Trophoblast cell (in vitro differentiated cells and primary cell): ENCODE results near the gene PAK4.

Source experiments
- DNase-seq, 2 donors: peaks; one replicate each; pipeline ENCODE4 v3.0.0-alpha.2; 2016
- H2AFZ ChIP-seq: 2 replicates; pipeline ENCODE4 v1.6.1; 2013; ENCODE audit warnings: low read length, moderate library complexity, mild to moderate bottlenecking; ENCODE audit not compliant: insufficient read depth, poor library complexity
- H2AK5ac ChIP-seq: 2 replicates; pipeline ENCODE4 v1.6.1; 2013; ENCODE audit warnings: mild to moderate bottlenecking, low read length
- H2BK120ac ChIP-seq: 2 replicates; pipeline ENCODE4 v1.6.1; 2013; ENCODE audit warnings: low read length, mild to moderate bottlenecking, moderate library complexity; ENCODE audit not compliant: insufficient read depth, poor library complexity
- H2BK12ac ChIP-seq: 2 replicates; pipeline ENCODE4 v1.6.1; 2013; ENCODE audit warnings: mild to moderate bottlenecking, low read length, moderate library complexity
- H2BK5ac ChIP-seq: 2 replicates; pipeline ENCODE4 v1.6.1; 2013; ENCODE audit warnings: low read length, low read depth, moderate library complexity, mild to moderate bottlenecking; ENCODE audit not compliant: poor library complexity
- H3K14ac ChIP-seq: 2 replicates; pipeline ENCODE4 v1.6.1; 2013; ENCODE audit warnings: mild to moderate bottlenecking, low read length
- H3K18ac ChIP-seq: 2 replicates; pipeline ENCODE4 v1.6.1; 2013; ENCODE audit warnings: mild to moderate bottlenecking, low read length
- H3K23ac ChIP-seq: 2 replicates; pipeline ENCODE4 v1.6.1; 2013; ENCODE audit warnings: low read length
- H3K27ac ChIP-seq: 2 replicates; pipeline ENCODE4 v1.5.1; 2013; ENCODE audit warnings: low read depth, mild to moderate bottlenecking, inconsistent platforms, low read length, moderate library complexity
- H3K27me3 ChIP-seq: 2 replicates; pipeline ENCODE4 v1.6.1; 2013; ENCODE audit warnings: inconsistent platforms, mild to moderate bottlenecking, low read length, moderate library complexity; ENCODE audit not compliant: insufficient read depth
- H3K36me3 ChIP-seq, 2 experiments: 1 replicate in 1 of 2; 2 replicates in 1 of 2; pipeline ENCODE4 v1.6.1; 2013; ENCODE audit warnings: low read length in 2 of 2, mild to moderate bottlenecking in 2 of 2, moderate library complexity in 1 of 2; ENCODE audit not compliant: insufficient read depth in 2 of 2, control insufficient read depth in 1 of 2
- H3K4ac ChIP-seq: 2 replicates; pipeline ENCODE4 v1.6.1; 2013; ENCODE audit warnings: low read depth, mild to moderate bottlenecking, low read length, moderate library complexity
- H3K4me1 ChIP-seq, 2 experiments: 1 replicate in 1 of 2; 2 replicates in 1 of 2; pipeline ENCODE4 v1.6.1; 2013; ENCODE audit warnings: low read length in 2 of 2, mild to moderate bottlenecking in 2 of 2, moderate library complexity in 1 of 2; ENCODE audit not compliant: insufficient read depth in 2 of 2, control insufficient read depth in 1 of 2
- H3K4me2 ChIP-seq: 2 replicates; pipeline ENCODE4 v1.6.1; 2013; ENCODE audit warnings: inconsistent platforms, mild to moderate bottlenecking, low read length, moderate library complexity
- H3K4me3 ChIP-seq: 2 replicates; pipeline ENCODE4 v1.5.1; 2013; ENCODE audit warnings: mild to moderate bottlenecking, low read depth, low read length, inconsistent platforms
- H3K79me1 ChIP-seq: one replicate; pipeline ENCODE4 v1.6.1; 2013; ENCODE audit warnings: low read length
- H3K79me2 ChIP-seq: 2 replicates; pipeline ENCODE4 v1.6.1; 2013; ENCODE audit warnings: low read length, mild to moderate bottlenecking; ENCODE audit not compliant: control insufficient read depth, insufficient read depth, poor library complexity
- H3K9ac ChIP-seq: 2 replicates; pipeline ENCODE4 v1.6.1; 2013; ENCODE audit warnings: mild to moderate bottlenecking, low read length
- H3K9me3 ChIP-seq: 2 replicates; pipeline ENCODE4 v1.6.1; 2013; ENCODE audit warnings: low read depth, mild to moderate bottlenecking, control low read depth, inconsistent platforms, low read length; ENCODE audit not compliant: insufficient read depth
- H4K12ac ChIP-seq: 2 replicates; pipeline ENCODE4 v1.6.1; 2013; ENCODE audit warnings: low read depth, mild to moderate bottlenecking, low read length, moderate library complexity
- H4K8ac ChIP-seq: 2 replicates; pipeline ENCODE4 v1.6.1; 2013; ENCODE audit warnings: low read depth, mild to moderate bottlenecking, low read length, moderate library complexity
- H4K91ac ChIP-seq: one replicate; pipeline ENCODE4 v1.6.1; 2013; ENCODE audit warnings: low read depth, mild to moderate bottlenecking, low read length, moderate library complexity
- WGBS: extraction: QIAGEN DNeasy Blood & Tissue Kit; methylation state at CpG from one replicate; pipeline ENCODE4 v1.1.7; 2013; ENCODE audit warnings: missing lambda C conversion rate; ENCODE audit not compliant: insufficient read length, insufficient coverage; ENCODE audit errors: extremely low coverage; 5-methylcytosine and 5-hydroxymethylcytosine counted together

Gene PAK4

GRCh38 chr19:39193803-39194202, 68.2 kb downstream of the PAK4 start:
- Histone ChIP-seq H4K8ac (no peak overlapping the region), H3K79me2 (no peaks in the 10 kb centered on the region), H3K4me3 (no peak overlapping the region), H3K9me3 (peaks cover 3% of the 10 kb centered on the region), H2AFZ (no peak overlapping the region), H2AK5ac (no peak overlapping the region), H3K4me1 (peaks cover 5 to 6% of the 10 kb centered on the region in 2 experiments), H2BK5ac (no peak overlapping the region), H4K12ac (no peak overlapping the region), H3K4ac (no peak overlapping the region), H3K23ac (no peak overlapping the region), H3K18ac (no peak overlapping the region), H3K27me3 (peaks cover 11% of the 10 kb centered on the region), H3K27ac (no peak overlapping the region), H2BK120ac (no peak overlapping the region), H3K4me2 (no peak overlapping the region), H3K36me3 (no peaks in the 10 kb centered on the region), H3K9ac (no peak overlapping the region), H3K79me1 (no peaks in the 10 kb centered on the region), H2BK12ac (no peak overlapping the region), H4K91ac (no peak overlapping the region), H3K14ac (peak overlapping the region; percentile 12)
- no peak for DNase-seq
- WGBS: no CpG with 5 or more reads among the region's 8 CpGs

GRCh38 chr19:39194832-39195542, 69.4 kb downstream of the PAK4 start:
- no peak for DNase-seq
- Histone ChIP-seq H4K12ac (no peak overlapping the region), H3K27ac (no peak overlapping the region), H2AFZ (no peak overlapping the region), H2BK12ac (no peak overlapping the region), H2BK120ac (no peak overlapping the region), H2AK5ac (no peak overlapping the region), H3K23ac (no peak overlapping the region), H4K91ac (no peak overlapping the region), H2BK5ac (no peak overlapping the region), H3K27me3 (peaks cover 11% of the 10 kb centered on the region), H3K4me3 (no peak overlapping the region), H3K18ac (no peak overlapping the region), H3K79me2 (no peaks in the 10 kb centered on the region), H3K4me1 (peaks cover 5 to 6% of the 10 kb centered on the region in 2 experiments), H3K36me3 (no peaks in the 10 kb centered on the region), H3K4me2 (no peak overlapping the region), H3K14ac (no peak overlapping the region), H3K4ac (no peak overlapping the region), H3K9ac (no peak overlapping the region), H3K79me1 (no peaks in the 10 kb centered on the region), H4K8ac (no peak overlapping the region), H3K9me3 (peaks cover 3% of the 10 kb centered on the region)
- WGBS: no CpG with 5 or more reads among the region's 9 CpGs

GRCh38 chr19:39195755-39196154, 70.2 kb downstream of the PAK4 start:
- Histone ChIP-seq H4K91ac (no peak overlapping the region), H3K18ac (no peak overlapping the region), H3K14ac (no peak overlapping the region), H3K36me3 (no peaks in the 10 kb centered on the region), H4K12ac (no peak overlapping the region), H3K9ac (no peak overlapping the region), H2BK5ac (no peak overlapping the region), H3K79me1 (no peaks in the 10 kb centered on the region), H3K27me3 (peaks cover 11% of the 10 kb centered on the region), H3K23ac (no peak overlapping the region), H3K9me3 (peaks cover 3% of the 10 kb centered on the region), H3K27ac (no peak overlapping the region), H3K79me2 (no peaks in the 10 kb centered on the region), H2AFZ (no peak overlapping the region), H3K4me2 (no peak overlapping the region), H2BK12ac (no peak overlapping the region), H2BK120ac (no peak overlapping the region), H4K8ac (no peak overlapping the region), H3K4me1 (peaks cover 5 to 6% of the 10 kb centered on the region in 2 experiments), H3K4me3 (no peak overlapping the region), H2AK5ac (no peak overlapping the region), H3K4ac (no peak overlapping the region)
- DNase-seq: no peak
- WGBS: no CpG with 5 or more reads among the region's 9 CpGs

GRCh38 chr19:39196320-39196719, 70.7 kb downstream of the PAK4 start:
- no peak overlapping the region for H2AK5ac ChIP-seq
- no peak overlapping the region for H2AFZ ChIP-seq
- no peak overlapping the region for H2BK120ac ChIP-seq
- H3K79me1 ChIP-seq: no peaks in the 10 kb centered on the region
- H3K4me3 ChIP-seq: no peak overlapping the region
- H3K27ac ChIP-seq: no peak overlapping the region
- H3K18ac ChIP-seq: no peak overlapping the region
- no peak overlapping the region for H3K4ac ChIP-seq
- no peak overlapping the region for H4K8ac ChIP-seq
- no peaks in the 10 kb centered on the region for H3K79me2 ChIP-seq
- no peak overlapping the region for H3K4me2 ChIP-seq
- no peak overlapping the region for H4K12ac ChIP-seq
- no peak overlapping the region for H2BK5ac ChIP-seq
- peaks cover 11% of the 10 kb centered on the region for H3K27me3 ChIP-seq
- no peaks in the 10 kb centered on the region for H3K36me3 ChIP-seq
- H3K23ac ChIP-seq: no peak overlapping the region
- DNase-seq: no peak
- H3K9me3 ChIP-seq: peaks cover 3% of the 10 kb centered on the region
- H2BK12ac ChIP-seq: no peak overlapping the region
- H3K14ac ChIP-seq: no peak overlapping the region
- H3K4me1 ChIP-seq: peaks cover 5 to 6% of the 10 kb centered on the region in 2 experiments
- no CpG with 5 or more reads among the region's 7 CpGs for WGBS
- no peak overlapping the region for H3K9ac ChIP-seq
- no peak overlapping the region for H4K91ac ChIP-seq
